Peyer's patch (tissue), 4 donors: ENCODE results near the gene RBBP8. TPM values are rescaled to one million over a fixed set of nuclear protein-coding genes. Genes with fewer than 3 reads are reported as not detected.
A peak's percentile ranks its signal among the peaks of the same experiment; 100 is the strongest.

Source experiments
- DNase-seq, 3 donors: peaks; one replicate each; pipeline ENCODE4 v3.0.0-alpha.2; 2017 to 2019
- H3K27ac ChIP-seq, 4 donors: fragments of 200-600 bp; sonication (generic); one replicate each; pipeline ENCODE4 v1.5.1; 2016 to 2019
- H3K27me3 ChIP-seq, 2 donors: fragments of 200-600 bp; sonication (generic); one replicate each; pipeline ENCODE4 v1.5.1; 2019
- H3K36me3 ChIP-seq, 3 donors: fragments of 200-600 bp; sonication (generic); one replicate each; pipeline ENCODE4 v1.5.1; 2016 to 2019
- H3K4me1 ChIP-seq, 4 donors: fragments of 200-600 bp; sonication (generic); one replicate each; pipeline ENCODE4 v1.5.1; 2016 to 2019
- H3K4me3 ChIP-seq, 4 donors: fragments of 200-600 bp; sonication (generic); 1 replicate in 3 of 4; 2 replicates in 1 of 4; pipeline ENCODE4 v1.5.1; 2016 to 2019; ENCODE audit warnings: mild to moderate bottlenecking in 1 of 4
- H3K9me3 ChIP-seq, 4 donors: fragments of 200-600 bp; sonication (generic); one replicate each; pipeline ENCODE4 v1.5.1; 2016 to 2019; ENCODE audit warnings: mild to moderate bottlenecking in 1 of 4
- CTCF ChIP-seq, 6 experiments: fragments of 450-650 bp in 4 of 6; fragments of 200-600 bp in 2 of 6; sonication (generic) in 1 of 6; IDR thresholded peaks; one replicate each; pipeline ENCODE4 v1.5.1; 2017 to 2019; ENCODE audit warnings: antibody characterized with exemption in 6 of 6, mild to moderate bottlenecking in 3 of 6, moderate library complexity in 1 of 6
- POLR2A ChIP-seq, 2 donors: fragments of 450-650 bp; IDR thresholded peaks; one replicate each; pipeline ENCODE4 v1.5.1; 2017; ENCODE audit warnings: antibody characterized with exemption in 2 of 2, mild to moderate bottlenecking in 2 of 2, moderate library complexity in 2 of 2
- total RNA-seq, 4 donors: library from RNA; depleted of rRNA; stranded (reverse); fragments of >200 nt; gene quantifications; one replicate each; pipeline ENCODE4 v1.1.0, GENCODE V29; 2016

The RBBP8 gene
- total RNA-seq, 4 donors from 2014 or later: 45.4 to 74.1 (median 52.7) TPM

GRCh38 chr18:23065234-23065806, 132.2 kb downstream of the RBBP8 start:
- no peaks in the 10 kb centered on the region for H3K36me3 ChIP-seq
- TF ChIP-seq POLR2A (IDR thresholded peaks at IDR 0.05) (no peak), CTCF (IDR thresholded peaks at IDR 0.05) (no peak)

GRCh38 chr18:23066060-23066459, 132.9 kb downstream of the RBBP8 start:
- no peak for TF ChIP-seq CTCF (IDR thresholded peaks at IDR 0.05)
- no peak for DNase-seq
- Histone ChIP-seq H3K36me3 (no peaks in the 10 kb centered on the region), H3K9me3 (no peaks in the 10 kb centered on the region), H3K4me3 (no peak overlapping the region), H3K27me3 (no peaks in the 10 kb centered on the region), H3K4me1 (peaks cover 0 to 7% (median 0%) of the 10 kb centered on the region in 4 donors), H3K27ac (no peak overlapping the region)

More at GRCh38 chr18:23065234-23065806, 132.2 kb downstream of the RBBP8 start:
- Histone ChIP-seq H3K4me3 (no peak overlapping the region), H3K4me1 (peaks cover 0 to 7% (median 0%) of the 10 kb centered on the region in 4 donors), H3K27ac (no peak overlapping the region), H3K27me3 (no peaks in the 10 kb centered on the region), H3K9me3 (no peaks in the 10 kb centered on the region)
- DNase-seq: no peak

GRCh38 chr18:23066504-23067039, 133.4 kb downstream of the RBBP8 start:
- Histone ChIP-seq H3K9me3 (no peaks in the 10 kb centered on the region), H3K36me3 (no peaks in the 10 kb centered on the region), H3K4me3 (no peak overlapping the region), H3K27ac (no peak overlapping the region), H3K4me1 (peaks cover 0 to 7% (median 0%) of the 10 kb centered on the region in 4 donors), H3K27me3 (no peaks in the 10 kb centered on the region)
- TF ChIP-seq POLR2A (IDR thresholded peaks at IDR 0.05): no peak
- no peak for DNase-seq

- H3K36me3 ChIP-seq: no peaks in the 10 kb centered on the region
- H3K4me3 ChIP-seq: no peak overlapping the region
- no peaks in the 10 kb centered on the region for H3K27me3 ChIP-seq
- no peak for DNase-seq
- no peak for TF ChIP-seq CTCF (IDR thresholded peaks at IDR 0.05)
- no peaks in the 10 kb centered on the region for H3K9me3 ChIP-seq
- H3K27ac ChIP-seq: no peak overlapping the region
- peaks cover 0 to 7% (median 0%) of the 10 kb centered on the region in 4 donors for H3K4me1 ChIP-seq
Observed at GRCh38 chr18:23067236-23067635, 134.1 kb downstream of the RBBP8 start.

- Histone ChIP-seq H3K4me3 (no peak overlapping the region), H3K36me3 (no peaks in the 10 kb centered on the region), H3K27me3 (no peaks in the 10 kb centered on the region), H3K27ac (no peak overlapping the region), H3K9me3 (no peaks in the 10 kb centered on the region), H3K4me1 (peaks cover 0 to 7% (median 0%) of the 10 kb centered on the region in 4 donors)
- no peak for DNase-seq
- TF ChIP-seq CTCF (IDR thresholded peaks at IDR 0.05) (no peak), POLR2A (IDR thresholded peaks at IDR 0.05) (no peak)
Observed at GRCh38 chr18:23068011-23068410, 134.9 kb downstream of the RBBP8 start.

GRCh38 chr18:23068570-23069310, 135.6 kb downstream of the RBBP8 start:
- Histone ChIP-seq H3K27ac (peak overlapping the region in 1 of 4 donors; percentile 34), H3K4me3 (no peak overlapping the region), H3K9me3 (no peaks in the 10 kb centered on the region), H3K27me3 (no peaks in the 10 kb centered on the region), H3K4me1 (peaks cover 0 to 7% (median 0%) of the 10 kb centered on the region in 4 donors), H3K36me3 (no peaks in the 10 kb centered on the region)
- TF ChIP-seq CTCF (IDR thresholded peaks at IDR 0.05) (no peak), POLR2A (IDR thresholded peaks at IDR 0.05) (no peak)
- no peak for DNase-seq
